GM18951 (cell line): ENCODE measurements around the gene KCNQ1.

ENCODE experiments used
- POLR2A ChIP-seq: IDR thresholded peaks from 4 replicates; pipeline ENCODE4 v1.6.1; 2011; ENCODE audit warnings: mild to moderate bottlenecking; ENCODE audit not compliant: insufficient read length, insufficient read depth; ENCODE audit errors: extremely low read depth
- in situ Hi-C: fragments of 300-500 bp; cut with MboI; formaldehyde crosslinking; loops from one replicate; pipeline ENCODE4 v1.12.0; 2022; ENCODE audit warnings: low sequenced_read_pairs, mixed read lengths, inconsistent platforms; ENCODE audit not compliant: unreplicated experiment

The KCNQ1 gene

GRCh38 chr11:2742201-2742600 is 297.4 kb downstream of the KCNQ1 start:
- TF ChIP-seq POLR2A: no peak
- in situ Hi-C loops: no loop called here

DNA sequence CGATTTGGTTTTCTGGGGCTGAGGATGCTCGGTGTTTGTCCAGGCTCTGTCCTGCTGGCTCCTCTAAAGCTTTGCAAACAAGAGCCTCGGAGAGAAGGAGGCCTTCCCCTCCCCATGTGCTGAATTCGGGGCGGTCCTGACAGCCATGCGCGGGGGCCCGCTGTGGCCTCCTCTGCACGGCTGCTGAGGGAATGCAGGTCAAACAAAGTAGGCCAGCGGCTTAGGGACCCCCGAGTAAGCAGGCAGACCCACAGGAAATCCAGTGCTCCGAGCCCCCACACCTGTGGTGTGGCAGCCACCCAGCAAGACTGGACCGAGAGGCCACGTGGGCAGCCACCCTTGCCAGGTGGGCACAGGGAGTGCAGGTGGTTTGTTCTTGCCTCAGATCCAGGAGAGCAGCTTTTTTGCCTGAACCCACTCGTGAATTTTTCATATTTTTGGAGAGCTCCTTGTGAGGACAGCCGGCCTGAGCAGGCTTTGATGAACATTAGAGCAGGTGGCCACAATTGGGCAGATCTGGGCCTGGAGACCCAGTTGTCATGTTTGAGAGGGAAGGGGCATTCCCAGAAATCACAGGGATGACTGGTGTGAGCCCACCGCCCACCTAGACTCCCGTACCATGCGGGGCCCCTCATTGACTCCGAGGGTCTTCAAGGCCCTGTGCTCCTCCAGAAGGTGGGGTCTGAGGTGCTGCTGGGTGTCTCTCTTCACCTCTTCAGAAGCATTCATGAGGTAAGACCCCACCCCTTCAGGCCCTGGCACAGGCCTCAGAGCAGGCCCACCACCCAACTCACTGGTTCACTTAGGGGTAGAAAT is 298.0 kb downstream of the KCNQ1 start:
- in situ Hi-C loops: no loop called here
- TF ChIP-seq POLR2A: no peak

DNA sequence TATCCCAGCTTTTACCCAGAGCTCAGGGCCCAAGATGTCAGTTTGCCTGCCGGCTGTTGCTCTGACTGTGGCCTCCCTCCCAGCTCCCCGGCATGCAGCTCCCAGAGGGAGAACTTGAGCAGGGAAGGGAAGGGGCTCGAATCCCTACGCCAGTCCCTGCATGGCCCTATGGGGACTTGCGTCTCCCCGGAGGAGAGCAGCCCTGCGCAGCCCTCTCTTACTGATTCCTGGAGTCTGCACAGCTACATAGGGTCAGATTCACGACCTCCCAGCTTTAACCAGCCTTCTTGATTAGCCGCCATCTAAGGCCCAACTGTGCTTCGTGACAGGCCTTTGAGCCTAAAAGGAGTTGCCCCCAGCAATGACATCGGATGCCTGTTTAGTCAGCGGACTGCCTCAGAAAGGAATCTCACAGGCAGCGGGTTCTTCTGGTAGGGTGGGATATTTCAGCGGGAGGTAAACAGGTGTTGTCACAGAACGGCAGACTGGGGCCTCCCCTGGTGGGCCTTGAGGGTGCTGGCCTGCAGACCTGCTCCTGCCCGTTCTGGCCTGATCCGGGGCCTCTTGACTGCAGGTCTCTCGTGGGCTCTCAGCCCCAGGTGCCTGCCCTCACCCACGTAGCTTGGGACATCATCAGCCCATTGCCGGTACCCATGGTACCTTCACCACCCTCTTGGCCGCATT is 298.8 kb downstream of the KCNQ1 start:
- in situ Hi-C loops: no loop called here
- no peak for TF ChIP-seq POLR2A

DNA sequence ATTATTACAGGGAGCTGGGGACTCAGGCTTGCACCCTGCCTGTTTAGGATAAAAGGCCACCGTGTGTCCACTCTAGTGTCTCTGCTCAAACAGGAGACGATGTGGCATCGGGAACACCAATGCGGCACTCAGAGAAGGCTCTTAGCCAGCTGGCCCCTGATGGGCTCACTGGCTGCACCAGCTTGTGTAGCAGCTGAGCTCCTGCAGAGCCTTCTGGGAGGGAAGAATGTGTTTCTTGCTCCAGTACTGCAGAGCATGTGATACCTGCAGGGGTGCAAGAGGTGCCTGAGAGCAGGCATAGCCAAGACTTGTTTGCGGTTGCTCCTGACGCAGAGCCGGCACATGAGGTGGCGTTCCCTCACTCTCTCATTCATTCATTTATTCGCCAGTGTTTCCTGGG is 299.4 kb downstream of the KCNQ1 start:
- in situ Hi-C loops: no loop called here

DNA sequence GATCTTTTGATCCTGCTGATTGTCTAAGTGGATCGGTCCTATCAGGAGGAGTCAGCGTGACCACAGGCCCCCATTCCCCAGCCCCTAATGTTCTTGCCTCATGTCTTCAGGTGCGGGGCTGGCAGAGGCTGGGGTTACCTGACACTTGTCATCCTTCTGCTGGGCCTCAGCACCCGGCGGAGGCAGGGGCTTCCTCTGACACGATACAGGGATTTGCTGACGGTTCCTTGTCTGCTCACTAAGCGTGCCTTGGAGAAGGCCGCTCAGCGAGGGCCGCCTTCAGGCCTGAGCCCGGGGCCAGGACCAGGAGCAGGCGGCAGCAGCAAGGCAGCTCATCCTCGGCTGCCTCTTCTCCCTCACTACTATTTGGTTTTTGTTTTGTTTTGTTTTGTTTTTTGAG is 300.7 kb downstream of the KCNQ1 start:
- in situ Hi-C loops: no loop called here
- TF ChIP-seq POLR2A: no peak

More for the DNA sequence above, 299.4 kb downstream of the KCNQ1 start:
- no peak for TF ChIP-seq POLR2A

GRCh38 chr11:2746401-2747247 is 301.8 kb downstream of the KCNQ1 start:
- in situ Hi-C loops: no loop called here
- TF ChIP-seq POLR2A: no peak

GRCh38 chr11:2747248-2748027 is 302.6 kb downstream of the KCNQ1 start:
- in situ Hi-C loops: no loop called here

GRCh38 chr11:2748061-2748813 is 303.4 kb downstream of the KCNQ1 start:
- in situ Hi-C loops: no loop called here
- TF ChIP-seq POLR2A: no peak

More at GRCh38 chr11:2747248-2748027, 302.6 kb downstream of the KCNQ1 start:
- no peak for TF ChIP-seq POLR2A

GRCh38 chr11:2748814-2749554 is 304.2 kb downstream of the KCNQ1 start:
- in situ Hi-C loops: no loop called here
- TF ChIP-seq POLR2A: no peak

GRCh38 chr11:2750101-2750681 is 305.4 kb downstream of the KCNQ1 start:
- in situ Hi-C loops: no loop called here
- no peak for TF ChIP-seq POLR2A
